Measurements from ENCODE around the gene FOXP4.

The FOXP4 gene

GRCh38 chr6:41503827-41504465 lies 42.2 kb upstream of the FOXP4 start:
- Histone ChIP-seq H3K18ac (ENCODE audit: low read depth in 1 of 2, low read length in 2 of 2) (peak overlapping the region; percentile 8 to 79), H3K14ac (ENCODE audit: low read length in 2 of 2) (no peak overlapping the region), H2AK5ac (ENCODE audit: low read length, severe bottlenecking) (peak overlapping the region; percentile 80), H2BK120ac (ENCODE audit: low read depth, low read length) (peak overlapping the region; percentile 74), H3K4me2 (ENCODE audit: low read length, poor library complexity, severe bottlenecking) (peak overlapping the region; percentile 69), H3K27me3 (ENCODE audit: control insufficient read depth in 1 of 2, insufficient read depth in 1 of 2, low read length in 2 of 2) (peaks cover 40 to 50% of the 10 kb centered on the region in 2 experiments), H2AFZ (ENCODE audit: low read depth, low read length) (no peak overlapping the region), H2BK5ac (ENCODE audit: low read depth, low read length, poor library complexity, severe bottlenecking) (peak overlapping the region; percentile 51), H3K9me3 (ENCODE audit: control insufficient read depth, low read length) (no peaks in the 10 kb centered on the region), H3K79me1 (replicated peaks; ENCODE audit: low read length, poor library complexity, severe bottlenecking) (no peaks in the 10 kb centered on the region), H4K91ac (ENCODE audit: low read length) (peak overlapping the region; percentile 2), H2BK15ac (ENCODE audit: low read depth, poor library complexity, severe bottlenecking) (peak overlapping the region; percentile 15), H3K4me3 (ENCODE audit: insufficient read depth in 1 of 2, low read depth in 1 of 2, low read length in 2 of 2) (peak overlapping the region; percentile 33 to 58), H4K8ac (ENCODE audit: low read length) (peak overlapping the region; percentile 10), H3K23ac (ENCODE audit: low read length in 2 of 2) (peak overlapping the region in 1 of 2 experiments; percentile 24), H3K4me1 (ENCODE audit: control insufficient read depth, insufficient read depth, low read depth, low read length) (peaks cover 22% of the 10 kb centered on the region), H3K27ac (ENCODE audit: low read length, poor library complexity, severe bottlenecking) (no peak overlapping the region), H3K36me3 (ENCODE audit: control insufficient read depth in 1 of 2, insufficient read depth in 2 of 2, low read depth in 1 of 2, low read length in 2 of 2) (no peaks in the 10 kb centered on the region), H3K9ac (ENCODE audit: low read length) (no peak overlapping the region), H2BK12ac (ENCODE audit: low read length in 2 of 2) (peak overlapping the region; percentile 28 to 88), H3K4ac (ENCODE audit: low read depth in 1 of 2, low read length in 2 of 2) (peak overlapping the region in 1 of 2 experiments; percentile 43)
- peak; percentile 42 for DNase-seq
- WGBS: 1% methylated on average over 47 of the region's 52 CpGs

- Histone ChIP-seq H3K36me3 (ENCODE audit: control insufficient read depth in 1 of 2, insufficient read depth in 2 of 2, low read depth in 1 of 2, low read length in 2 of 2) (no peaks in the 10 kb centered on the region), H2BK5ac (ENCODE audit: low read depth, low read length, poor library complexity, severe bottlenecking) (no peak overlapping the region), H3K23ac (ENCODE audit: low read length in 2 of 2) (peak overlapping the region in 1 of 2 experiments; percentile 24), H3K4me2 (ENCODE audit: low read length, poor library complexity, severe bottlenecking) (peak overlapping the region; percentile 81), H3K14ac (ENCODE audit: low read length in 2 of 2) (peak overlapping the region in 1 of 2 experiments; percentile 6), H4K91ac (ENCODE audit: low read length) (peak overlapping the region; percentile 80), H3K27me3 (ENCODE audit: control insufficient read depth in 1 of 2, insufficient read depth in 1 of 2, low read length in 2 of 2) (peaks cover 44 to 53% of the 10 kb centered on the region in 2 experiments), H3K4ac (ENCODE audit: low read depth in 1 of 2, low read length in 2 of 2) (peak overlapping the region; percentile 58 to 69), H3K27ac (ENCODE audit: low read length, poor library complexity, severe bottlenecking) (peak overlapping the region; percentile 46), H3K4me3 (ENCODE audit: insufficient read depth in 1 of 2, low read depth in 1 of 2, low read length in 2 of 2) (peak overlapping the region; percentile 14 to 58), H2BK12ac (ENCODE audit: low read length in 2 of 2) (peak overlapping the region; percentile 28 to 88), H3K79me1 (replicated peaks; ENCODE audit: low read length, poor library complexity, severe bottlenecking) (no peaks in the 10 kb centered on the region), H3K4me1 (ENCODE audit: control insufficient read depth, insufficient read depth, low read depth, low read length) (peaks cover 22% of the 10 kb centered on the region), H2BK15ac (ENCODE audit: low read depth, poor library complexity, severe bottlenecking) (peak overlapping the region; percentile 15), H3K9me3 (ENCODE audit: control insufficient read depth, low read length) (no peaks in the 10 kb centered on the region), H4K8ac (ENCODE audit: low read length) (peak overlapping the region; percentile 46), H3K9ac (ENCODE audit: low read length) (no peak overlapping the region), H2AK5ac (ENCODE audit: low read length, severe bottlenecking) (peak overlapping the region; percentile 80), H2BK120ac (ENCODE audit: low read depth, low read length) (peak overlapping the region; percentile 74), H2AFZ (ENCODE audit: low read depth, low read length) (no peak overlapping the region), H3K18ac (ENCODE audit: low read depth in 1 of 2, low read length in 2 of 2) (peak overlapping the region; percentile 8 to 79)
- DNase-seq: no peak
- WGBS: 6% methylated on average over 27 of the region's 31 CpGs
Measured at GRCh38 chr6:41504466-41505121, 41.6 kb upstream of the FOXP4 start.

DNA sequence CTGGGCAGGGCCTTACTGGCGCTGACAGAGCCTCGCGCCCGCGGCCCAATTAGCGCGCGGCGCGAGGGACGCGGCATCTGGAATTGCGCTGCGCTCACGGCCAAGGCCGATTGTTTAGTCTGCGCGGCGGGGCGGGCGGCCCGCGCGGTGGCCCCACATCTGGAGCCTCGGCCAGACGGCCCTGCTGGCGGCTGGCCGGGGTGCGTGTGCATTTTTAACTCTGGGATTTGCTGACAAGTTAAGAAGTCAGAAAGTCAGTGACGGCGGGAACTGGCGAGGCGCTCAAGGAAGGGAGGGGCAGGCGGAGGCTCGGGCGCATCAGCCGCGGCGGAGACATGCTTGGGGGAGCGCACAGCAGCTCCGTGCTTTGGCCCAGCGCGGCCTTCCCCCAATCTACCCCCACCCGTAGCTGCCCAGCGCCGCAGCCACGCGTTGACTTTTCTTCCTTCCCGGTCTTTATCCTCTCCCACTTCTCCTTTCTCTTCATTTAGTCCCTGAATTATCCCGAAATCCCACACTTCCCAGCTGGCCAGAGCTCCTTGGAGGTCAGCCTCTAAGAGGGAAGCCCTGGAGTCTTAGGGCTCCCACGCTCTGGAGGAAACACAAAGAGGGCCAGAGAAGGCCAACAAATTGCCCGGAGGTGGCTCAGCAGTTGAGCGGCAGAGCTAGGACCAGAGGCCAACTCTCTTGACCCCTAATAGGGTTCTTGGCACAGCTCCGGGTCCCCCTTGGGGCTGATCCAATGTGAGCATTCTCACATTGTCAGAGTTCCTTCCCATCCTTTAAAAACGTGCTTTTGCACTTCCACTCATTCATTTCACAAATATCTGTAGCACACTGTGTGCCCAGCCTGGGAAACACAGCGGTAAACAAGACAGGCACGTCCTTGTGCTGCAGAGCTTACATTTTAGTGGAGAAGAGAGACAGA lies 40.8 kb upstream of the FOXP4 start:
- no peaks in the 10 kb centered on the region for H3K79me1 ChIP-seq (replicated peaks; ENCODE audit: low read length, poor library complexity, severe bottlenecking)
- peak overlapping the region; percentile 65 for H2BK15ac ChIP-seq (ENCODE audit: low read depth, poor library complexity, severe bottlenecking)
- H2BK120ac ChIP-seq (ENCODE audit: low read depth, low read length): peak overlapping the region; percentile 74
- H3K27ac ChIP-seq (ENCODE audit: low read length, poor library complexity, severe bottlenecking): no peak overlapping the region
- no peak overlapping the region for H3K14ac ChIP-seq (ENCODE audit: low read length in 2 of 2)
- peaks cover 52 to 61% of the 10 kb centered on the region in 2 experiments for H3K27me3 ChIP-seq (ENCODE audit: control insufficient read depth in 1 of 2, insufficient read depth in 1 of 2, low read length in 2 of 2)
- H3K4me1 ChIP-seq (ENCODE audit: control insufficient read depth, insufficient read depth, low read depth, low read length): peaks cover 22% of the 10 kb centered on the region
- H4K91ac ChIP-seq (ENCODE audit: low read length): no peak overlapping the region
- H3K4me2 ChIP-seq (ENCODE audit: low read length, poor library complexity, severe bottlenecking): peak overlapping the region; percentile 81
- no peaks in the 10 kb centered on the region for H3K9me3 ChIP-seq (ENCODE audit: control insufficient read depth, low read length)
- H3K23ac ChIP-seq (ENCODE audit: low read length in 2 of 2): peak overlapping the region in 1 of 2 experiments; percentile 28
- H2AFZ ChIP-seq (ENCODE audit: low read depth, low read length): no peak overlapping the region
- peak; percentile 91 for DNase-seq
- H3K36me3 ChIP-seq (ENCODE audit: control insufficient read depth in 1 of 2, insufficient read depth in 2 of 2, low read depth in 1 of 2, low read length in 2 of 2): no peaks in the 10 kb centered on the region
- peak overlapping the region; percentile 65 for H4K8ac ChIP-seq (ENCODE audit: low read length)
- H2BK5ac ChIP-seq (ENCODE audit: low read depth, low read length, poor library complexity, severe bottlenecking): no peak overlapping the region
- peak overlapping the region in 1 of 2 experiments; percentile 66 for H3K4ac ChIP-seq (ENCODE audit: low read depth in 1 of 2, low read length in 2 of 2)
- peak overlapping the region; percentile 14 to 72 for H3K4me3 ChIP-seq (ENCODE audit: insufficient read depth in 1 of 2, low read depth in 1 of 2, low read length in 2 of 2)
- H2BK12ac ChIP-seq (ENCODE audit: low read length in 2 of 2): peak overlapping the region; percentile 14 to 70
- H3K9ac ChIP-seq (ENCODE audit: low read length): peak overlapping the region; percentile 41
- no peak overlapping the region for H2AK5ac ChIP-seq (ENCODE audit: low read length, severe bottlenecking)
- peak overlapping the region; percentile 28 to 89 for H3K18ac ChIP-seq (ENCODE audit: low read depth in 1 of 2, low read length in 2 of 2)
- WGBS: 3% methylated on average over 52 of the region's 57 CpGs

All from mesenchymal stem cell (in vitro differentiated cells and primary cell).